GM23338 (cell line): Measurements from ENCODE around the gene SRGN. TPM values are rescaled to one million over a fixed set of nuclear protein-coding genes. Genes with fewer than 3 reads are reported as not detected.

ENCODE experiments used
- ATAC-seq: fragments of 200-7000 bp; cut with Tn5 transposase; 3 replicates; pipeline ENCODE4 v1.9.1; 2020
- DNase-seq: peaks from one replicate; pipeline ENCODE4 v3.0.0-alpha.2; 2015; ENCODE audit warnings: low spot score
- H2AFZ ChIP-seq: fragments of 200-600 bp; sonication (generic); 2 replicates; pipeline ENCODE4 v1.8.0; 2016; ENCODE audit warnings: antibody characterized with exemption, mild to moderate bottlenecking, moderate library complexity
- H3F3A ChIP-seq: fragments of 200-600 bp; sonication (generic); replicated peaks from 2 replicates; pipeline ENCODE4 v1.8.0; 2017; ENCODE audit warnings: antibody characterized with exemption, mixed run types, low read depth
- H3K27ac ChIP-seq: fragments of 200-600 bp; sonication (generic); 2 replicates; pipeline ENCODE4 v1.6.1; 2016; ENCODE audit warnings: low read depth
- H3K27me3 ChIP-seq: fragments of 200-600 bp; sonication (generic); 2 replicates; pipeline ENCODE4 v1.8.0; 2016; ENCODE audit warnings: mild to moderate bottlenecking, mixed run types, moderate library complexity; ENCODE audit not compliant: insufficient read depth
- H3K36me3 ChIP-seq: fragments of 200-600 bp; sonication (generic); 2 replicates; pipeline ENCODE4 v1.8.0; 2016; ENCODE audit warnings: mild to moderate bottlenecking; ENCODE audit not compliant: insufficient read depth
- H3K4me1 ChIP-seq: fragments of 200-600 bp; sonication (generic); 2 replicates; pipeline ENCODE4 v1.8.0; 2016; ENCODE audit warnings: mild to moderate bottlenecking, moderate library complexity; ENCODE audit not compliant: insufficient read depth
- H3K4me2 ChIP-seq: fragments of 200-600 bp; sonication (generic); 2 replicates; pipeline ENCODE4 v1.7.1; 2017; ENCODE audit warnings: mixed run types
- H3K4me3 ChIP-seq: fragments of 200-600 bp; sonication (generic); 2 replicates; pipeline ENCODE4 v1.6.1; 2016; ENCODE audit warnings: mixed run types
- H3K79me2 ChIP-seq: fragments of 200-600 bp; sonication (generic); replicated peaks from 2 replicates; pipeline ENCODE4 v1.8.0; 2017; ENCODE audit warnings: mild to moderate bottlenecking; ENCODE audit not compliant: insufficient read depth
- H3K9me2 ChIP-seq: fragments of 200-600 bp; sonication (generic); 2 replicates; pipeline ENCODE4 v1.8.0; 2017; ENCODE audit not compliant: insufficient read depth
- H4K20me1 ChIP-seq: fragments of 200-600 bp; sonication (generic); replicated peaks from 2 replicates; pipeline ENCODE4 v1.8.0; 2017; ENCODE audit warnings: mild to moderate bottlenecking; ENCODE audit not compliant: insufficient read depth
- H3K27ac Mint-ChIP-seq: 2 replicates; pipeline ENCODE4 v1.8.0; 2020; ENCODE audit warnings: inconsistent platforms, mild to moderate bottlenecking, moderate library complexity, mixed read lengths
- H3K27me3 Mint-ChIP-seq: 3 replicates; pipeline ENCODE4 v1.8.0; 2022; ENCODE audit warnings: low read depth, mild to moderate bottlenecking, moderate library complexity, mixed read lengths, inconsistent platforms; ENCODE audit not compliant: insufficient read depth, poor library complexity
- H3K36me3 Mint-ChIP-seq: 3 replicates; pipeline ENCODE4 v1.8.0; 2021; ENCODE audit warnings: low read depth, mild to moderate bottlenecking, inconsistent platforms, moderate library complexity, mixed read lengths
- H3K4me1 Mint-ChIP-seq: 3 replicates; pipeline ENCODE4 v1.8.0; 2020; ENCODE audit warnings: mild to moderate bottlenecking, inconsistent platforms, mixed read lengths
- H3K4me3 Mint-ChIP-seq: 3 replicates; pipeline ENCODE4 v1.8.0; 2021; ENCODE audit warnings: moderate library complexity, mild to moderate bottlenecking, inconsistent platforms, mixed read lengths
- H3K9me3 Mint-ChIP-seq: 3 replicates; pipeline ENCODE4 v1.8.0; 2020; ENCODE audit warnings: moderate library complexity, mild to moderate bottlenecking, inconsistent platforms, mixed read lengths
- CREB1 ChIP-seq: fragments of 250-450 bp; sonication (Bioruptor Pico); IDR thresholded peaks from 2 replicates; pipeline ENCODE4 v1.5.0; 2020; ENCODE audit warnings: low read depth, mild to moderate bottlenecking, moderate library complexity
- CTCF ChIP-seq, 2 experiments: fragments of 200-600 bp in 1 of 2; sonication (generic) in 1 of 2; conservative IDR thresholded peaks; 2 replicates each; pipeline versions ENCODE4 v1.5.1 to v1.6.1; 2016 to 2017; ENCODE audit warnings: antibody characterized with exemption in 2 of 2, low read depth in 2 of 2, mild to moderate bottlenecking in 2 of 2, moderate library complexity in 1 of 2
- ETS1 ChIP-seq: IDR thresholded peaks from 2 replicates; pipeline ENCODE4 v1.6.1; 2016; ENCODE audit warnings: antibody characterized with exemption
- EZH2 ChIP-seq: fragments of 200-600 bp; sonication (generic); IDR thresholded peaks from one replicate; pipeline ENCODE4 v1.8.0; 2017; ENCODE audit warnings: antibody characterized with exemption, mild to moderate bottlenecking, low read depth; ENCODE audit not compliant: unreplicated experiment
- EZH2phosphoT487 ChIP-seq: fragments of 200-600 bp; sonication (generic); IDR thresholded peaks from one replicate; pipeline ENCODE4 v1.8.1; 2018; ENCODE audit warnings: antibody characterized with exemption; ENCODE audit not compliant: unreplicated experiment
- NANOG ChIP-seq: IDR thresholded peaks from 2 replicates; pipeline ENCODE4 v1.6.1; 2016; ENCODE audit warnings: antibody characterized with exemption, borderline replicate concordance
- REST ChIP-seq: IDR thresholded peaks from one replicate; pipeline ENCODE4 v1.6.1; 2018; ENCODE audit warnings: antibody characterized with exemption; ENCODE audit not compliant: unreplicated experiment
- STAT1 ChIP-seq: IDR thresholded peaks from one replicate; pipeline ENCODE4 v1.6.1; 2016; ENCODE audit warnings: antibody characterized with exemption; ENCODE audit not compliant: unreplicated experiment
- ZNF114 ChIP-seq: fragments of 250-450 bp; sonication (Bioruptor Pico); IDR thresholded peaks from 2 replicates; pipeline ENCODE4 v1.5.0; 2020; ENCODE audit warnings: mild to moderate bottlenecking, moderate library complexity
- ZNF331 ChIP-seq: fragments of 250-450 bp; sonication (Bioruptor Pico); IDR thresholded peaks from 2 replicates; pipeline ENCODE4 v1.5.0; 2020; ENCODE audit warnings: low read depth, mild to moderate bottlenecking, moderate library complexity
- polyA plus RNA-seq: library from polyadenylated mRNA; unstranded; fragments of >200 nt; fragmentation: Nextera tagmentation; extraction: Ambion mirVana; gene quantifications from 2 replicates; pipeline ENCODE4 v1.2.1, GENCODE V29; 2016
- total RNA-seq: library from RNA; depleted of rRNA; stranded (reverse); fragments of >200 nt; shearing (Covaris generic); gene quantifications from 2 replicates; pipeline ENCODE4 v1.2.3, GENCODE V29; 2014

The SRGN gene
- total and polyA plus RNA-seq, 2 experiments from 2014 or later = not detected

GRCh38 chr10:69056536-69057260 is 31.2 kb upstream of the SRGN start (continued):
- TF ChIP-seq ETS1 (no peak), REST (no peak), EZH2phosphoT487 (no peak), STAT1 (no peak), ZNF114 (no peak)

GRCh38 chr10:69057261-69057950 is 30.5 kb upstream of the SRGN start:
- Histone ChIP-seq H3K4me1 (no peaks in the 10 kb centered on the region), H3K4me3 (no peak overlapping the region), H3K36me3 (no peaks in the 10 kb centered on the region), H3K4me2 (no peak overlapping the region), H3K27me3 (no peaks in the 10 kb centered on the region), H4K20me1 (no peaks in the 10 kb centered on the region), H3K9me2 (no peaks in the 10 kb centered on the region), H3K27ac (no peak overlapping the region), H2AFZ (peak overlapping the region; percentile 90), H3K79me2 (no peaks in the 10 kb centered on the region), H3F3A (no peaks in the 10 kb centered on the region)
- no peak for TF ChIP-seq EZH2
- no peak for TF ChIP-seq NANOG
- TF ChIP-seq REST = no peak
- peak in 1 of 2 experiments; percentile 33; a peak in 2 of 4 replicates for TF ChIP-seq CTCF (conservative IDR thresholded peaks at IDR 0.05; ENCODE audit: low read depth in 2 of 2)
- no peak for TF ChIP-seq ZNF331 (CRISPR knock-in tag)
- TF ChIP-seq STAT1 = no peak
- no peak for TF ChIP-seq ZNF114
- TF ChIP-seq CREB1 (CRISPR knock-in tag) = no peak
- H3K9me3 Mint-ChIP-seq = no peaks in the 10 kb centered on the region
- no peaks in the 10 kb centered on the region for H3K36me3 Mint-ChIP-seq
- H3K27ac Mint-ChIP-seq = no peak overlapping the region
- no peak overlapping the region for H3K4me3 Mint-ChIP-seq
- ATAC-seq = peak; percentile 53
- peaks cover 6% of the 10 kb centered on the region for H3K4me1 Mint-ChIP-seq
- H3K27me3 Mint-ChIP-seq = peaks cover 12% of the 10 kb centered on the region
- DNase-seq = peak; percentile 51
